Liver (tissue), 9 donors: ENCODE results near the gene SYNPR. TPM values are rescaled to one million over a fixed set of nuclear protein-coding genes. Genes with fewer than 3 reads are reported as not detected.

ENCODE experiments used
- DNase-seq: peaks from one replicate; pipeline ENCODE4 v3.0.0-alpha.2; 2017; ENCODE audit warnings: low spot score
- H3K27ac ChIP-seq, 2 donors: one replicate each; pipeline ENCODE4 v1.7.0; 2013; ENCODE audit warnings: inconsistent platforms in 2 of 2, low read length in 2 of 2, control low read depth in 1 of 2, low read depth in 1 of 2, mild to moderate bottlenecking in 1 of 2
- H3K27me3 ChIP-seq, 4 donors: one replicate each; pipeline versions ENCODE4 v1.6.1 to v1.7.0; 2013; ENCODE audit warnings: low read length in 3 of 4, inconsistent platforms in 1 of 4, mild to moderate bottlenecking in 1 of 4, moderate library complexity in 1 of 4; ENCODE audit not compliant: control insufficient read depth in 4 of 4, insufficient read depth in 4 of 4
- H3K36me3 ChIP-seq, 4 donors: one replicate each; pipeline versions ENCODE4 v1.6.1 to v1.7.0; 2013; ENCODE audit warnings: low read length in 3 of 4, mild to moderate bottlenecking in 3 of 4, low read depth in 1 of 4, moderate library complexity in 1 of 4; ENCODE audit not compliant: control insufficient read depth in 4 of 4, insufficient read depth in 3 of 4
- H3K4me1 ChIP-seq, 4 donors: one replicate each; pipeline versions ENCODE4 v1.6.1 to v1.7.0; 2013; ENCODE audit warnings: low read length in 3 of 4, mild to moderate bottlenecking in 3 of 4, moderate library complexity in 1 of 4; ENCODE audit not compliant: control insufficient read depth in 4 of 4, insufficient read depth in 4 of 4
- H3K4me3 ChIP-seq, 3 donors: one replicate each; pipeline versions ENCODE4 v1.6.1 to v1.7.0; 2013; ENCODE audit warnings: low read length in 3 of 3, control low read depth in 1 of 3, low read depth in 1 of 3, mild to moderate bottlenecking in 1 of 3
- H3K9ac ChIP-seq, 2 donors: one replicate each; pipeline ENCODE4 v1.7.0; 2013; ENCODE audit warnings: low read length in 2 of 2, mild to moderate bottlenecking in 2 of 2, moderate library complexity in 2 of 2, control low read depth in 1 of 2, low read depth in 1 of 2
- H3K9me3 ChIP-seq, 4 donors: one replicate each; pipeline versions ENCODE4 v1.6.1 to v1.7.0; 2013; ENCODE audit warnings: low read length in 3 of 4; ENCODE audit not compliant: control insufficient read depth in 4 of 4
- EGR1 ChIP-seq, 2 donors: IDR thresholded peaks; 2 replicates each; pipeline ENCODE4 v1.6.1; 2016 to 2018; ENCODE audit warnings: antibody characterized with exemption in 2 of 2, low read depth in 2 of 2
- FOXA1 ChIP-seq: IDR thresholded peaks from 2 replicates; pipeline ENCODE4 v1.6.1; 2016; ENCODE audit warnings: antibody characterized with exemption
- FOXA2 ChIP-seq: IDR thresholded peaks from 2 replicates; pipeline ENCODE4 v1.6.1; 2016; ENCODE audit warnings: antibody characterized with exemption
- GABPA ChIP-seq, 2 donors: IDR thresholded peaks in 1 of 2; conservative IDR thresholded peaks in 1 of 2; 2 replicates each; pipeline ENCODE4 v1.6.1; 2016; ENCODE audit warnings: antibody characterized with exemption in 2 of 2, mild to moderate bottlenecking in 1 of 2, moderate library complexity in 1 of 2
- HNF4G ChIP-seq: IDR thresholded peaks from 2 replicates; pipeline ENCODE4 v1.6.1; 2016; ENCODE audit warnings: antibody characterized with exemption
- JUND ChIP-seq, 2 donors: IDR thresholded peaks; 2 replicates each; pipeline ENCODE4 v1.6.1; 2016; ENCODE audit warnings: antibody characterized with exemption in 2 of 2
- NR2F2 ChIP-seq: IDR thresholded peaks from 2 replicates; pipeline ENCODE4 v1.6.1; 2016; ENCODE audit warnings: antibody characterized with exemption
- RXRA ChIP-seq, 2 donors: IDR thresholded peaks; 2 replicates each; pipeline ENCODE4 v1.6.1; 2017 to 2018; ENCODE audit warnings: antibody characterized with exemption in 2 of 2, mild to moderate bottlenecking in 1 of 2
- TAF1 ChIP-seq: conservative IDR thresholded peaks from 2 replicates; pipeline ENCODE4 v1.6.1; 2016; ENCODE audit warnings: antibody characterized with exemption, mild to moderate bottlenecking
- YY1 ChIP-seq: IDR thresholded peaks from 2 replicates; pipeline ENCODE4 v1.6.1; 2016; ENCODE audit warnings: antibody characterized with exemption, mild to moderate bottlenecking
- WGBS: extraction: QIAGEN DNeasy Blood & Tissue Kit; methylation state at CpG from one replicate; pipeline ENCODE4 v1.1.7; 2013; 5-methylcytosine and 5-hydroxymethylcytosine counted together
- polyA plus RNA-seq, 2 donors: library from polyadenylated mRNA; stranded (reverse) in 1 of 2; unstranded in 1 of 2; fragments of 200-250 nt in 1 of 2; fragments of >200 nt in 1 of 2; fragmentation: Nextera tagmentation in 1 of 2; extraction: Ambion mirVana in 1 of 2; gene quantifications; one replicate each; pipeline versions ENCODE4 v1.2.1 to v1.2.3, GENCODE V29; 2013 to 2015
- total RNA-seq, 2 donors: library from RNA; depleted of rRNA; stranded (reverse); fragments of >200 nt; gene quantifications; one replicate each; pipeline ENCODE4 v1.2.3, GENCODE V29; 2014
- TF ChIP-seq, protein P1 (sequence below): fragments of 150-350 bp; IDR thresholded peaks from 2 replicates; pipeline ENCODE4 v1.5.1; 2017; ENCODE audit warnings: improper control_type of control experiment, low read depth, low read length; ENCODE audit not compliant: missing input control
- TF ChIP-seq, protein P2 (sequence below): IDR thresholded peaks from 2 replicates; pipeline ENCODE4 v1.6.1; 2016; ENCODE audit warnings: antibody characterized with exemption, mild to moderate bottlenecking
- TF ChIP-seq, protein P3 (sequence below): IDR thresholded peaks from 2 replicates; pipeline ENCODE4 v1.6.1; 2016; ENCODE audit warnings: antibody characterized with exemption
- TF ChIP-seq, protein P4 (sequence below): IDR thresholded peaks from 2 replicates; pipeline ENCODE4 v1.6.1; 2016; ENCODE audit warnings: antibody characterized with exemption
- donor health status: healthy.
- donor health status: healthy.
- donor health status: healthy.
- donor health status: healthy.
- donor health status: healthy.

SYNPR gene
- total and polyA plus RNA-seq, 4 donors = not detected

DNA sequence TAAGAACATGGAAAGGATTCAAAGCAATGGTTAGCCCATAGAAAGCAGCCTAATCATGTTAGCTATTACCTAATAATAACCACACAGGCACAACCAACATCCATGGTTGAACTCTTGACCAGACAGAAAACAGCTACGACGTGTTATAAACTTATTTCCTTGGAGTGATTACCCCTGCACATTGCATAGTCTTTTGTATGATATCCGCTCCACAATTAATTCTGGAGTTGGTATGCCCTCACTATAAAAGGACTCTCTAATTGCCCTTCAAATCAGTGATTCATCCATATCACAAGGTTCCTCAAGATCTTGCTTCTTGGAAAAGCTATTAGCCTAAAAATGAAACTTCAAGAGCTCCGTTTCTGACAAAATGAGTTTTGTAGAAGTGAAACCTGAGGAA, 117.9 kb downstream of the SYNPR start:
- Histone ChIP-seq H3K27ac (no peak overlapping the region), H3K27me3 (peaks cover 0 to 3% (median 0%) of the 10 kb centered on the region in 4 donors), H3K9me3 (no peaks in the 10 kb centered on the region), H3K4me1 (no peaks in the 10 kb centered on the region), H3K36me3 (no peaks in the 10 kb centered on the region), H3K9ac (no peak overlapping the region), H3K4me3 (no peak overlapping the region)
- TF ChIP-seq NR2F2 (no peak), TAF1 (no peak), RXRA (IDR thresholded peaks at IDR 0.05) (no peak), GABPA (IDR thresholded peaks at IDR 0.05 in 1 of 2, conservative IDR thresholded peaks at IDR 0.05 in 1 of 2) (no peak), FOXA2 (no peak), YY1 (no peak), JUND (IDR thresholded peaks at IDR 0.05) (no peak), EGR1 (IDR thresholded peaks at IDR 0.05; ENCODE audit: low read depth in 2 of 2) (no peak), FOXA1 (no peak)
- TF ChIP-seq, protein P1, sequence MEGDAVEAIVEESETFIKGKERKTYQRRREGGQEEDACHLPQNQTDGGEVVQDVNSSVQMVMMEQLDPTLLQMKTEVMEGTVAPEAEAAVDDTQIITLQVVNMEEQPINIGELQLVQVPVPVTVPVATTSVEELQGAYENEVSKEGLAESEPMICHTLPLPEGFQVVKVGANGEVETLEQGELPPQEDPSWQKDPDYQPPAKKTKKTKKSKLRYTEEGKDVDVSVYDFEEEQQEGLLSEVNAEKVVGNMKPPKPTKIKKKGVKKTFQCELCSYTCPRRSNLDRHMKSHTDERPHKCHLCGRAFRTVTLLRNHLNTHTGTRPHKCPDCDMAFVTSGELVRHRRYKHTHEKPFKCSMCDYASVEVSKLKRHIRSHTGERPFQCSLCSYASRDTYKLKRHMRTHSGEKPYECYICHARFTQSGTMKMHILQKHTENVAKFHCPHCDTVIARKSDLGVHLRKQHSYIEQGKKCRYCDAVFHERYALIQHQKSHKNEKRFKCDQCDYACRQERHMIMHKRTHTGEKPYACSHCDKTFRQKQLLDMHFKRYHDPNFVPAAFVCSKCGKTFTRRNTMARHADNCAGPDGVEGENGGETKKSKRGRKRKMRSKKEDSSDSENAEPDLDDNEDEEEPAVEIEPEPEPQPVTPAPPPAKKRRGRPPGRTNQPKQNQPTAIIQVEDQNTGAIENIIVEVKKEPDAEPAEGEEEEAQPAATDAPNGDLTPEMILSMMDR = no peak
- TF ChIP-seq, protein P2, sequence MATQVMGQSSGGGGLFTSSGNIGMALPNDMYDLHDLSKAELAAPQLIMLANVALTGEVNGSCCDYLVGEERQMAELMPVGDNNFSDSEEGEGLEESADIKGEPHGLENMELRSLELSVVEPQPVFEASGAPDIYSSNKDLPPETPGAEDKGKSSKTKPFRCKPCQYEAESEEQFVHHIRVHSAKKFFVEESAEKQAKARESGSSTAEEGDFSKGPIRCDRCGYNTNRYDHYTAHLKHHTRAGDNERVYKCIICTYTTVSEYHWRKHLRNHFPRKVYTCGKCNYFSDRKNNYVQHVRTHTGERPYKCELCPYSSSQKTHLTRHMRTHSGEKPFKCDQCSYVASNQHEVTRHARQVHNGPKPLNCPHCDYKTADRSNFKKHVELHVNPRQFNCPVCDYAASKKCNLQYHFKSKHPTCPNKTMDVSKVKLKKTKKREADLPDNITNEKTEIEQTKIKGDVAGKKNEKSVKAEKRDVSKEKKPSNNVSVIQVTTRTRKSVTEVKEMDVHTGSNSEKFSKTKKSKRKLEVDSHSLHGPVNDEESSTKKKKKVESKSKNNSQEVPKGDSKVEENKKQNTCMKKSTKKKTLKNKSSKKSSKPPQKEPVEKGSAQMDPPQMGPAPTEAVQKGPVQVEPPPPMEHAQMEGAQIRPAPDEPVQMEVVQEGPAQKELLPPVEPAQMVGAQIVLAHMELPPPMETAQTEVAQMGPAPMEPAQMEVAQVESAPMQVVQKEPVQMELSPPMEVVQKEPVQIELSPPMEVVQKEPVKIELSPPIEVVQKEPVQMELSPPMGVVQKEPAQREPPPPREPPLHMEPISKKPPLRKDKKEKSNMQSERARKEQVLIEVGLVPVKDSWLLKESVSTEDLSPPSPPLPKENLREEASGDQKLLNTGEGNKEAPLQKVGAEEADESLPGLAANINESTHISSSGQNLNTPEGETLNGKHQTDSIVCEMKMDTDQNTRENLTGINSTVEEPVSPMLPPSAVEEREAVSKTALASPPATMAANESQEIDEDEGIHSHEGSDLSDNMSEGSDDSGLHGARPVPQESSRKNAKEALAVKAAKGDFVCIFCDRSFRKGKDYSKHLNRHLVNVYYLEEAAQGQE = no peak
- TF ChIP-seq, protein P3, sequence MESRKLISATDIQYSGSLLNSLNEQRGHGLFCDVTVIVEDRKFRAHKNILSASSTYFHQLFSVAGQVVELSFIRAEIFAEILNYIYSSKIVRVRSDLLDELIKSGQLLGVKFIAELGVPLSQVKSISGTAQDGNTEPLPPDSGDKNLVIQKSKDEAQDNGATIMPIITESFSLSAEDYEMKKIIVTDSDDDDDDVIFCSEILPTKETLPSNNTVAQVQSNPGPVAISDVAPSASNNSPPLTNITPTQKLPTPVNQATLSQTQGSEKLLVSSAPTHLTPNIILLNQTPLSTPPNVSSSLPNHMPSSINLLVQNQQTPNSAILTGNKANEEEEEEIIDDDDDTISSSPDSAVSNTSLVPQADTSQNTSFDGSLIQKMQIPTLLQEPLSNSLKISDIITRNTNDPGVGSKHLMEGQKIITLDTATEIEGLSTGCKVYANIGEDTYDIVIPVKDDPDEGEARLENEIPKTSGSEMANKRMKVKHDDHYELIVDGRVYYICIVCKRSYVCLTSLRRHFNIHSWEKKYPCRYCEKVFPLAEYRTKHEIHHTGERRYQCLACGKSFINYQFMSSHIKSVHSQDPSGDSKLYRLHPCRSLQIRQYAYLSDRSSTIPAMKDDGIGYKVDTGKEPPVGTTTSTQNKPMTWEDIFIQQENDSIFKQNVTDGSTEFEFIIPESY = no peak
- TF ChIP-seq, protein P4, sequence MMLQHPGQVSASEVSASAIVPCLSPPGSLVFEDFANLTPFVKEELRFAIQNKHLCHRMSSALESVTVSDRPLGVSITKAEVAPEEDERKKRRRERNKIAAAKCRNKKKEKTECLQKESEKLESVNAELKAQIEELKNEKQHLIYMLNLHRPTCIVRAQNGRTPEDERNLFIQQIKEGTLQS = no peak
- WGBS = 83% methylated on average over 4 of the region's 4 CpGs
- DNase-seq = no peak

DNA sequence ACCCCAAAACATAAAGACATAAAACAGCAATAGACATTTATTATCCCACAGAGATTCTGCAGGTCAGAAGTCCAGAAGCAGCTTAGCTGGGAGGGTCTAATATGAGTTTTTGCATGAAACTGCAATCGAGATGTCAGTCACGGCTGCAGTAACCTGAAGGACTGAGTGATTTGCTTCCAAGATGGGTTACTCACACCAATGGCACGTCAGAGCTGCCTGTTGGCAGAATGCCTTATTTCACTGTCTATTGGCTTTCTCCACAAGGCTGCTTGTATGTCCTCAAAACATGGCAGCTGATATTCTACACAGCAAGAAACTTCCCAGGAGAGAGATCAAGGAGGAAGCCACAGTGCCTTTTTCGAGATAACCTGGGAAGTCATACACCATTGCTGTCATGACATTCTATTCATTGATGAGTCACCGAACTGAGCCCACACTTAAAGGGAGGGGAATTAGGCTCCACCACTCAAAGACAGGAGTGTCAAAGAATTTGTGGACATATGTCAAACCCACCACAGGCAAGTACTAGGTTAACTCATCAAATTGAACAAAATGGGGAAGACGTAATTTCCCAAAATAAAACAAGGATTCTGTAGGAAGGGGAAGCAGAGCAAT, 122.2 kb downstream of the SYNPR start:
- Histone ChIP-seq H3K36me3 (no peaks in the 10 kb centered on the region), H3K4me3 (no peak overlapping the region), H3K4me1 (no peaks in the 10 kb centered on the region), H3K9me3 (no peaks in the 10 kb centered on the region), H3K27me3 (peaks cover 0 to 7% (median 0%) of the 10 kb centered on the region in 4 donors), H3K27ac (no peak overlapping the region), H3K9ac (no peak overlapping the region)
- no peak for DNase-seq
- 70% methylated on average over 6 of the region's 6 CpGs for WGBS
- no peak for TF ChIP-seq FOXA2
- TF ChIP-seq FOXA1 = no peak
- no peak for TF ChIP-seq TAF1
- no peak for TF ChIP-seq HNF4G
- TF ChIP-seq, protein P2 = no peak
- TF ChIP-seq RXRA (IDR thresholded peaks at IDR 0.05) = no peak
- TF ChIP-seq GABPA (IDR thresholded peaks at IDR 0.05 in 1 of 2, conservative IDR thresholded peaks at IDR 0.05 in 1 of 2) = no peak
- TF ChIP-seq, protein P1 = no peak
- no peak for TF ChIP-seq JUND (IDR thresholded peaks at IDR 0.05)
- TF ChIP-seq, protein P3 = no peak
